Measurements from ENCODE around the gene SIPA1L3. TPM values are rescaled to one million over a fixed set of nuclear protein-coding genes. Genes with fewer than 3 reads are reported as not detected.

SIPA1L3 gene
- total RNA-seq, 1 donor from 2014 or later, result 6.7 TPM

DNA sequence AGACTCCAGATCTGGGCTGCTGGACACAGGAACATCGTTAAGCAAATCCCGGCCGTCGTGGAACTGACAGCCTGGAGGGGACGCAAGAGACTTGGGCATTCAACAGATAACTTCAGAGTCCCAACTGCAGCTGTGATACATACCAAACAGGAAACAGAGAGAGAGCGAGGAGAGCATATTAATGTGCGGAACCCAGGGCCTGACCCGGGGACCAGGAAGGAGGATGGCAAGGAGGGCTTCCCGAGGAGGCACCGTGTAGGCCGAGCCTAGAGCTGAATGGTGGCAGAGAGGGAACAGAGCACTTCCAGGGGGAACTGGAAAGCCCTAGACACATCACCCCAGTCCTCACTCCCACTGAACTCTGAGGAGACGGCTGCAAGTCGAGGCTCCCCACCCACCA lies 68.1 kb downstream of the SIPA1L3 start:
- peak in 1 of 2 donors; percentile 65 for DNase-seq (ENCODE audit: low read depth in 2 of 2)

DNA sequence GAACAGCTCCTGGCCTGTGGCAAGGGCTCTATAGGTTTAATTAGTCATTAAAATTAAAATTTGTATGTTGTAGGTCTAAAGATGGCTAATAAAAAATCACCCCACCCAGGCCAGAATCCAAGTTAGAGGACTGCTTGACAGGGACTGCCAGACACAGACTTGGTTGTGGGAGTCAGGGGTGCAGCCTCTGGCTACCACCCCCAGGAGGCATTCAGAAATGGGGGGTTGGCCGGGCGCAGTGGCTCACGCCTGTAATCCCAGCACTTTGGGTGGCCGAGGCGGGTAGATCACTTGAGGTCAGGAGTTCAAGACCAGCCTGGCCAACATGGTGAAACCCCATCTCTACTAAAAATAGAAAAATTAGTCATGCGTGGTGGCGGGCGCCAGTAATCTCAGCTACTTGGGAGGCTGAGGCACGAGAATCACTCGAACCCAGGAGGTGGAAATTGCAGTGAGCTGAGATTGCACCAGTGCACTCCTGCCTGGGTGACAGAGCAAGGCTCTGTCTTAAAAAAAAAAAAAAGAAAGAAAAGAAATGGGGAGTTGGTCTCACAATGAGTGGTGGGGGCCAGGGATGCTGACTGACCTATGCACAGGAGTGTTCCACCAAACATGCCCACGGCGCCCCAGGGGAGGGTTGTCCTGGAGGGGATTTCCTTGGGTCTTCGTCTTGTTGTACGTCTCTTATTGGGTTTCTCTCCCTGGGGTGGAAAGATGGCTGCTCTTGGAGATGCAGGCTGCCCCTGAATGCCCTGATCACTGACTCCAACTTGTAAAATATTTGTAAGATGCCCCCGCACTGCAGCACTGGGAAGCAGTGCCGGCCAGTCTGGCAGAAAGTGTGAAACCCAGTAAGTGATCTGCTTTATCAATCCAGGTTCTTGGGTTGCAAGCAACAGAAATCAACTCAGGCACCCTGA lies 68.8 kb downstream of the SIPA1L3 start:
- DNase-seq (ENCODE audit: low read depth in 2 of 2), result no peak

DNA sequence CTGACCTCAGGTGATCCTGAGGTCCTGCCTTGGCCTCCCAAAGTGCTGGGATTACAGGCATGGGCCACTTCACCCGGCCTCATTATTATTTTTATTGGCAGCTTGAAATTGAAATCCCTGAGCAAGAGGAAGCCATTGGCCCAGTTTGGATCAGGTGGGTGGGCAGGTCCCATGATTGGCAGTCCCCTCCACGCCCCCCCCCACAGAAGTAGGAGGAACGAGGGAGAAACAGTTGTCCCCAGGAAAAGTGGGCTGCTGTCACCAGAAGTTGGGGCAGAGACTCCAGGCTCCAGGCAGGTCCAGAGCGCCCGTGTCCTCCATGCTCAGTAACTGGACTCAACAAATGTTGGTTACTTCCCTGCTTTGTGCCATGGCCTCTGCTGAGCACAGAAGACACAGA lies 70.4 kb downstream of the SIPA1L3 start:
- DNase-seq (ENCODE audit: low read depth in 2 of 2), result no peak

DNA sequence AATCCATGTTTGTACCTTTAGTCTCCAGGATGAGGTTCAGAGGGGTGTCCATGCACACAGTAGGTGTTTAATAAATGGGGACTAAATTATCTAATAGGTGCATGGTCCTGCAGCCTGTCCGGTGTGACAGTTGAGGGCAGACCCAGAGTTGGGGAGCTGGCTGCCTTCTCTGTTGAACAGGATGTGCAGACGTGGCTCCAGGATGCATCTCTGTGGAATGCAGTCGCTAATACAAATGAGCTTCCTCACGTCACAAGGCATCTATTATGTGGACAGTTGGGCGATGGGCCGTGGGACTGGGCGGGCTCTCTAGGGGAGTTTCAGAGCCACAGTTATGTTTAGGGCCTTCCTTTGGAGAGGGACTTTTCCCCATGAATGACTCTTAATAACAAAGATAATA lies 71.0 kb downstream of the SIPA1L3 start:
- DNase-seq (ENCODE audit: low read depth in 2 of 2), result peak; percentile 90 to 91

DNA sequence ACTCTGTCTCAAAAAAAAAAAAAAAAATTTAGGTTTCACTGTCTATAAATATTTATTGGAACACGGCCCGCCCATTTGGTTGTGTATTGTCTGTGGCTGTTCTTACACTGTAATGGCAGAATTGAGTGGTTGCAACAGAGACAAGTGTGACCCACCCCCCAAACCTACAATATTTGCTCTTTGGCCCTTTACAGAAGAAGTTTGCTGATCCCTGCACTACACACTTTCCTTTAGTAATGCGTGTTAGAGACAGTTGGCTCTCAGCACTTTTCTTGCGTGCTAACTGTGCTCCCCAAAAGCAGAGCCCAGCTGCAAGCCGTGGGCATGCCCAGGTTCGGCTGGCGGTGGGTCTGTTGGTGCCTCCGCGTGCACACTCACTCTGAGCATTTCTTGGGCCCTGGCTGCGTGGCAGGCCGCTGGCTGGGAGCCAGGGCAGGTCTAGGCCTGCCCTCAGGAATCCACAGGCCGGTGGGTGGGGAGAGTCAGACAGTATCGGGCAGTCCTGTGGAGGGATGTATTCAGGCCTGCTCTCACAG lies 72.6 kb downstream of the SIPA1L3 start:
- no peak for DNase-seq (ENCODE audit: low read depth in 2 of 2)

DNA sequence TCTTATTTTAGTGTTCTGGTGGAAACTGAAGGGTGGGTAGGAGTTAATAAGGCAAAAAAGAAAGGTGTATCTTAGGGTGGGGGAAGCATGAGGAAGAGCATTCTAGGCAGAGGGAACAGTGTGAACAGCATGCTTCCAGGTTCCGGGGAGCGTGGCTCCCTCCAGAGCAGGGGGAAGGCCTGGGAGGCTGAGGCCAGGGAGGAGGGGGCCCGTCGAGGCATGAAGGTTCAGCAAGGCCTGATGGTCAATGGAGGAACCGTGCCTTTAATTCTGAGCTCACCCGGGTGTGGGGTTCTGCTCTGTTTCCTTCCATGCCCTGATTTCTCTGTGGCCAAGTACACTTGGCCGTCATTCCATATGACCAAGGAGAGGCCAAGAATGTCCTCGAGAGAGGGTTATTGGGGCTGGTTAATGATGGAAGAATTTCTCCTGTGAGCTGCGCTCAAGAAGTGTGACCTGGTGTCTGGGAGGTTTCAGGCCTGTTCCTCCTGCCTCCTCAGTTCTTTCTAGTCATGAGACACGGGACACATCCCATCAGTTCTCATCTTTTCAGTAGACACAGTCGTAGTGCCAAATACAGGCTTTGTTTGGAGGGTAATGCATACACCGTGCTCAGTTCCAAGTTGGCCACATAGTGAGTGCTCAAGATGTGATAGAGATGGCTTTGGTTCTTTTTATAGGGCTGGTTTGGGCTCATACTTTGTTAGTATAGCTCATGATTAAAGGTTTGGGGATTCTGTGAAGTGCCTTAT lies 73.6 kb downstream of the SIPA1L3 start:
- no peak for DNase-seq (ENCODE audit: low read depth in 2 of 2)

DNA sequence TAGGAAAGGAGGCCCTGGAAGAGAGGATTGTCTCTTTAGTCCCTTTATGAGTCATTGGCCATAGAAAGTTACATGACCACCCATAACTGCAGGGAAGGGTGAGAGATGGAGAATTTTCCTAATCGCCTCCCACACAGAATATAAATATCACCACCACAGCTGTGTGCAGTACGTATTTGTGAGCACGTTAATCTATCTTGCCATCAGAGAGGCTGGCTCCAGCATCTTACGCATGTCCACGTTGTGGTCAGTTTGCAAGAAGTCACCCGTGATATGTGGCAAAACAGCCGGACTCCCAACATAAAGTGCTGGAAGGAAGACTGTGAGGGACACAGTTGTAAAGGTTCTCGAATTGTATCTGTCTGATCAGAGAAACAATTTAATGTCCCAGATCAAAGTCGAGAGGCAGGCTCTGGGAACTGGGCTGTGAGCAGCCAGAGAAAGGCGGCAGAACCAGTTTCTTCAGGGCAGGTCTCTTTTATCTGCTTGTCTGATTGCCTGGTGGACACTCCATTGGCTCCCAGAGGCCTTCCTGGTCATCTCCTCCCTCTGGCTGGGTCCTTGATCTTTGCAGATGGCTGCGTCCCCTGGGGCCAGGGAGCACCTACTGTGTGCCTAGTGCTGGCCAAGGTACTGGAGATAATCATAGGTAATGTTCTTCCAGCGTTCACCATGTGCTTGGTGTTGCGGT lies 74.9 kb downstream of the SIPA1L3 start:
- no peak for DNase-seq (ENCODE audit: low read depth in 2 of 2)

DNA sequence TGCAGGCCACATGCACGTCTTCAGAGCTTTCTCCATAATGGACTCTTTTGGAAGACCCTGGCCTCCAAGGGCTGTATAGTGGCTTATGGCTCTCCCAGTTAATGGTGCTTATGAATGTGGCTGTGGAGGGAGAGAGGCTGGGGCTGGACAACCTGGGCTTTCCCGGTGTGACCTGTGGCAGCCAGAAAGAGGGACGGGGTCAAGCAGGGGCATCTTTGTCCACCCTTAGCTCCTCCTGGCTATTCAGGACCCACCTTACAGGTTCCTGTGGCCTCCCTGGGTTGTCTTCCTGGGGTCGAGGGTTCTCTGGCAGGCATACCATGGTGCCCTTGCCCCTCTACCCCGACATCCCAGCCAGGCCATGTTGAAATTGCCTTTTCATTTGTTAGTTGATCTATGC lies 75.6 kb downstream of the SIPA1L3 start:
- DNase-seq (ENCODE audit: low read depth in 2 of 2), result no peak

DNA sequence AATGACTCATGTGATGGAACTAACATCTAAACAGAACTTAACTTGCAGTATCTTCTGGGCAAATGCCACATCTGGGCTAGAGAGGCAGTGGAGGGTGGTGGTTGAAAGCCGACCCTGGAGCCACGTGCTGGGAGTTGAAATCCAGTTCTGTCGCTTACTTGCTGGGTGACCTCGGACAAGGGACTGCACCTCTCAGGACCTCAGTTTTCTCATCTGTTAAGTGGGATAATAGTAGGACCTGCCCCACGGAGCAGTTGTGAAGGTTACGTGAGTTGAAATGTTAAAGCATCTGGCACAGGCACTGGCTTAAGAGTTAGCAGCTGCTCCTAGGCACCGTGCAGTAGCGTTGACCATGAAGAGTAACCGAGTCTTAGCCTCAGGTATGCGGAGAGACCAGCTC lies 76.1 kb downstream of the SIPA1L3 start:
- DNase-seq (ENCODE audit: low read depth in 2 of 2), result no peak

DNA sequence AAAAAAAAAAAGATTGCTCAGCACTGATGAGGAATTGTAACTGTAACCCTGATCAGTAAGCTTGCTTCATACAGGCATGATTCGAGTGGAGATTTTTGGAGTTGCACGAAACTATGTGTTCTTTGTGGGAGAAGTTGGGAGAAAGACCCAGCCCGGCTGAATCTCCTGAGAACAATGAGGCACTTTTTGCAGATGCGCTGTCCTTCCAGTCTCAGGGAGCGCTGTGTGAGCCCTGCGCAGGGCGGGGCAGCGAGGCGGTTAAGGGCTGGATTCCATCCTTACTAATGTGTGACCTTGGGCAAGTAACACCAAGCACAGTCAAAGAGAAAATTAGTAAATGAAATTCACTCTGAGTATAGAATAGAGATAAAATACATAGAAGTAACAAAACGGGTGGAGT lies 76.9 kb downstream of the SIPA1L3 start:
- no peak for DNase-seq (ENCODE audit: low read depth in 2 of 2)

DNA sequence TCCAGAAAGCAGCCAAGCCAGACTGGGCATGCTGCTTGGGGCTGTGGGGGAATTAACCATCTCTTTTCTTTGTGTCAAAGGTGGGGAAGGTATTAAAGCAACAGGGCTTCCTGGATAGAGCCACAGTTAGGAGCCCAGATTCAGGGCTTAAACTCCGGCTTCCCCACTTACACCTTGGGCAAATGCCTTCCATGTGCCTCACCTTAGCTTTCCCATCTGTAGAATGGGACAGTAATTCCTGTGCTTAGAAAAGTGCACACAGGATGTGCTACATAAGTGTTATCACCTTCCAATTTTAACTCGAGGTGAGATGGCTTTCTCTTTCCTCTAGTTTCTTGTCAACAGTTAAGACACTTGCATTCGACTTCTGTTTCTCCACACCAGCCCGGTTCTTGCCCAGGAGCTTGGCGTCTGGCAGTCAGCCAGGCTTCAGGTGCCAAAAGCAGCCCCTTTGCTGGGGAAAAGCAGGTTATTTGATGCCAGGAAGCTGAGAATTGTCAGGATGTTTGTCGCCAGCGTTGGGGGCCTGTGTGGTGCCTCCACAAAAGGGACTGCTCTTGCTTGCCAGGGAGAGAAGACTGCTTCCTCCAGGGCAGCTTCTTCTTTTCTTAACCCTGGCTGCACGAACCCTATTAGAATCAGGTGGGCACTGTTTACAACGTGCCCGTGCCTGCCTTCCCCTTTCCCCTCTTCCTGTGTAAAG lies 79.2 kb downstream of the SIPA1L3 start:
- no peak for DNase-seq (ENCODE audit: low read depth in 2 of 2)

DNA sequence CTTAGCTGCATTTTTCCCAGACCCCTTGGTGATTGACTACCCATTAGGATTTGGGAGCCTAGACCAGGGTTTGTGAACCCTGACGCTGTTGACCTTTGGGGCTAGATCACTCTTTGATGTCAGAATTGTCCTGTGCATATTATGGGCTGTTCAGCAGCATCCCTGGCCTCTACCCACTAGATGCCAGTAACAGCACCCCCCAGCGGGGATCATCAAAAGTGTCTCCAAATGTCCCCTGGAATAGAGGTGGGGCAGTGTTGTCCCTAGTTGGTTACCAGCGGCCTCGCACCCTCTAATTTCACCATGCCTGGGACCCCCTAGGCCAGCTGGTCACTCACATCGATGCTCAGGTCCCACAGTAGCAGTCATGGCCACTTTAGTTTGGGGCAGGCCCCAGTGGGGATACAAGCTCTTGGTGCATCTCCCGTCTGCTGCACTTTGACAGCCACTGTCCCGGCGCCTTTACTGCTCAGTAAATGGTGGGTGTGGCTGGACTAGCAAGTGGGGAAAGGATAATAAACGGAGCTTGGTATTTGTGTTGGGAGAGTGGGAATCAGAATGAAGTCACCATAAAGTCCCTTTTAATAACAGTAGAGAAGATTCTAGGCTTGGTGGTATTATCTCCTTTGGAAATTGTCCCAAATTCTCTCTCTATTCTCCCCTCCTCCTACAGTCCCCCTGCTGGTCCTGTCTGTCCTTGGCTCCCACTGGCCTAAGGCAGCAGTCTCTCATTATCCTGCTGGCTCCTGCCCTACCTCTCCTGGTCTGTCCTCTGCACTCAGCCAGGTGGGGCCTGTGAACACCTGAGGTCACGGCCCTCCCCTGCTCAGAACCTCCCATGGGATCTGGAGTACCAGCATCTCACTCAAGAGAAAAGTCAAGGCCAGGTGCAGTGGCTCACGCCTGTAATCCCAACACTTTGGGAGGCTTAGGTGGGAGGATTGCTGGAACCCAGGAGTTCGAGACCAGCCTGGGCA lies 80.6 kb downstream of the SIPA1L3 start:
- peak in 1 of 2 donors; percentile 8 for DNase-seq (ENCODE audit: low read depth in 2 of 2)

DNA sequence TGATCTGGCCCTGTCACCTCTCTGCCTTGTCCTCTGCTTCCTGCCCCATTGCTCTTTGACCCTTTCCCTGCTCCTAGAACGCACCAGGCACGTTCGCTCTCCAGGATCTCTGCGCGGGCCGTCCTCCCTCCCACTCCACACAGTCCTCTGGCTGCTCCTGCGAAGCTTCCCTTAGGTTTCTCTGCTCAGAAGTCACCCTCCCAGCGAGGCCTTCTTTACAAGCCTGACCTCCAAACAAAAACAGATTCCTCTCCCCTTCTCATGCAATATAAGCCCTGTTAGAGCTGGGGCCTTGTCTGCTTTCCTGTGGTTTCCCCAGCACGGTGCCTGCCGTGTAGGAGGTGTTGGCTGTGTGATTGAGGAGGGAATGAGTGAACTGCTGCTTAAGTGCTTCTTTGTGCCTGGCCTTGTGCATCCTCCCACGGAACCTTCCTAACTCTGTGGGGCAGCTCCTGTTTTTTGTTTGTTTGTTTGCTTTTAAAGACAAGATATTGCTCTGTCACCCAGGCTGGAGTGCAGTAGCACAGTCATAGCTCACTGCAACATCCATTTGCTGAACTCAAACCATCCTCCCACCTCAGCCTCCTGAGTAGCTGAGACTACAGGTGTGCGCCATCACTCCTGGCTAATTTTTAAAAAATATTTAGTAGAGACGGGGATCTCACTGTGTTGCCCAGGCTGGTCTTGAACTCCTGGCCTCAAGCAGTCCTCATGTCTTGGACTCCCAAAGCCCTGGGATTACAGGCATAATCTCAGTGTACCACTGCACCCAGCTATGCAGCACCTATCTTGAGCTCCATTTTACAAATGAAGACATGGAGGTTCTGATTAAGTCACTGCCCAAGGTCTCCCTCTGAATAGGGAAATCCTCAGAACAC lies 82.0 kb downstream of the SIPA1L3 start:
- DNase-seq (ENCODE audit: low read depth in 2 of 2), result no peak

DNA sequence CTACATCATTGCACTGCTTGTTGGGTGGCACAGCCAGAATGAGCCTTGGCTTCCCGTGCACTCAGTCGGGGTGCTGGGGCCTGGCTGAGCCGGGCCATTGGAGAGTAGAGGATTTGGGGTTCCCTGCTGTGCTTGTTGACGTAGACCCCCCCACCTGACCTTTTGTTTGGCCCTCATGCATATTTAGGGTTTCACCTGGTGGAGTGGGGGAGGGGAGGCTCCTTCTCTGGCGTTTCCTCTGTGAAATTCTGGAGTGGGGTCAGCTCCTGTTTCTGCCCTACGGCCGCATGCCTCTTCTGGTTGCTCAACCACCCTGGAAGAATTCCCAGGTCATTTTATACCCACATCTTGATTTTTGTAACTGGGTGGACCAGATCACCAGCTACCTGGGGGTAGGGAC lies 82.8 kb downstream of the SIPA1L3 start:
- DNase-seq (ENCODE audit: low read depth in 2 of 2), result no peak

DNA sequence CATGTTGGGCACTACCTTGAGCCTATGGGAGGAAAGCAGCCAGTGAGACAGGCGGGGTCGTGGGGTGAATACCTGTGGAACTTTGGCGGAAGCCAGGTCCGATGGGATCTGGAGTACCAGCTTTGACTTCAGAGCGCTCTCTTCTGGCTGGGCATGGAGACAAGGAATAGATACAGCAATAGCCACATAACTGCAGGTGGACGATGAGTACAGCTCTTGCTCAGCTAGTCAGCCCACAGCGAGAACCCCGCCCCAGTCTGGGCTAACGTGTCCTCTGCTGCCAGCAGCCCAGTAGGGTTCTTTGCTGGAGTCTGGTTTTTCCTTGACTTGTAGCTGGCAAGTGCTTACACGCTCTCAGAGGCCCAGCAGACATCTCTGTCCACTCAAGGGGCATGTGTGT lies 83.4 kb downstream of the SIPA1L3 start:
- no peak for DNase-seq (ENCODE audit: low read depth in 2 of 2)

DNA sequence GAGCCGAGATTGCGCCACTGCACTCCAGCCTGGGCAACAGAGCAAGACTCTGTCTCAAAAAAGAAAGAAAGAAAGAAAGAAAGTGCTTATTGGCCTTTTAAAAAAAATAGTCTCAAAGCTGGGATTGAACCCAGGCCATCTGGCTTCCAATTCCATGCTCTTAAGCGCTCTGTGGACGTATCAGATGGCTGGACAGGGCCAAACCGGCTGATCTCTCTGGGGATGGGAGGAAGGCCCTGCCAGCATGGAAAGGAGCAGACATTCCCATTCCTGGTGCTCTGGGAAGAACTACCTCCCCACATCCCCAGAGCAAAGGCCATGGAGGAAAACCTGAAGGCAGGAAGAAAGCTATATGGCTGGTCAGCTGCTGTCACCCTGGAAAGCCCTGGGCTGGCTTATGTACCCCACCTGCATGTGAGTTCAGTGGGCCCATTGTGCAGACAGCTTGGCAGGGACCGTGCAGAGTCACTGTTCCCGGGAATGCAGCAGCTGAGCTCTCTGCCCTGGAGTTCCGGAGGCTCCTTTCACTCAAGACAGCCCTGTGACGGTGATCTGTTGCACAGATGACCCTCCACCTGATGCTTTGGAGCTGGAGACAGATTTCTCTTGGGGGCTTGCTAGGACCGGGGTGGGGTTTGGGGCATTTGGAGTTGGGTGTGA lies 84.3 kb downstream of the SIPA1L3 start:
- no peak for DNase-seq (ENCODE audit: low read depth in 2 of 2)

DNA sequence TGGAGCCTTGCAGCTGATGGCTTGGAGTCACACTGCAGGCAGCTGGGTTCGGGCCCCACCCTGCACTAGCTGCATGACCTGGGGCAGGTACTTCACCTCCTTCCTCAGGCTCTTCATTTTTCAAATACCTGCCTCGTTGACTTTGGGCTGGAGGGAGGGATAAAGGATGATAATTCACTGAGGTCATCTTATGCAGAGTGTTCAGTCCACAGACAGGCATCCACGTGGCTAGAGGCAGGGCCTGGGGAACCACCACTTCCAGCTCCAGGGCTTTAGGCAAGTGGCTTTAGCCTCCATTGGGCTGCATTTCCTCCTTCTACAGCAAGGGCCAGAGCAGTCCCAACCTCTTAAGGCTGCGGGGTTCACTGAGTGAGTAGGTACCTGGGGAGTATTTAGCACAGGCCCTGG lies 84.8 kb downstream of the SIPA1L3 start:
- no peak for DNase-seq (ENCODE audit: low read depth in 2 of 2)

DNA sequence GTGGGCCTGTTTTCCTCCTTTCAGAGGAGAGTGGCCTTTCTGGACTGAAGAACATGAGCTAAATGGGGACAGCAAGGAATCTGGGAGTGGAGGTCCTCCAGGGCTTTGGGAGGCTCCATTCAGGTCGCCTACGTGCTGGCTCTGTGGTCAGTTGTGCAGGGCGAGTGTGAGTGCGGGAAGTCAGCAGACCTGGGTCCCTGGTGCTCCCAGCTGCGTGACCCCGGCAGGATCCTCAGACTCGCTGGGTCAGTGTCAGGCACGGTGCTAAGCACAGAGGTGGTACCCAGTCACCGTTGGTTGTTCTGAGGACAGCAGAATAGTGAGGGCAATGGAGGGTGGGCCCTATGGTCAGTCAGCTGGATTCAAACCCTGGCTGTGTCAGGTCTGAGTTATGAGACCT lies 85.8 kb downstream of the SIPA1L3 start:
- no peak for DNase-seq (ENCODE audit: low read depth in 2 of 2)

DNA sequence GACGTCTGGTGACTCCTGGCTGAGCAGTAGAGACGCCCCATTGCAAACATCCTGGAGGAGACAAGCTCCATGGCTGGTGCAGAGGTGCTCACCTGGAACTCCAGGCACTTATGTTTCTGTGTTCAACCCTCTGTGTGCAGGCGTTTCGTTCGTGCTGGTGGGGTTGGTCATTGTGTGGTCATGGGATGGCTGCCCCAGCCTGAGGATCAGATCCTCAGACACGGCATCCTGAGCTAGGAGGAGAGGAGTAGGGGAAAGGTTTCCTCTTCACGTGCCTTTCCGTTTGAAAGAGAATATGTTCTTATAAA lies 87.8 kb downstream of the SIPA1L3 start:
- no peak for DNase-seq (ENCODE audit: low read depth in 2 of 2)
